Non-pigmented ciliary epithelial cell (primary cell): ENCODE data around the gene NCBP1.
"Not testable (repeated sequence)": the region's sequence is repeated elsewhere in the genome, so short reads cannot be mapped to it uniquely, and the experiment has no call there.

ENCODE experiments used
- DNase-seq: peaks from one replicate; pipeline ENCODE4 v3.0.0-alpha.2; 2010; ENCODE audit warnings: low read depth

Gene NCBP1, protein sequence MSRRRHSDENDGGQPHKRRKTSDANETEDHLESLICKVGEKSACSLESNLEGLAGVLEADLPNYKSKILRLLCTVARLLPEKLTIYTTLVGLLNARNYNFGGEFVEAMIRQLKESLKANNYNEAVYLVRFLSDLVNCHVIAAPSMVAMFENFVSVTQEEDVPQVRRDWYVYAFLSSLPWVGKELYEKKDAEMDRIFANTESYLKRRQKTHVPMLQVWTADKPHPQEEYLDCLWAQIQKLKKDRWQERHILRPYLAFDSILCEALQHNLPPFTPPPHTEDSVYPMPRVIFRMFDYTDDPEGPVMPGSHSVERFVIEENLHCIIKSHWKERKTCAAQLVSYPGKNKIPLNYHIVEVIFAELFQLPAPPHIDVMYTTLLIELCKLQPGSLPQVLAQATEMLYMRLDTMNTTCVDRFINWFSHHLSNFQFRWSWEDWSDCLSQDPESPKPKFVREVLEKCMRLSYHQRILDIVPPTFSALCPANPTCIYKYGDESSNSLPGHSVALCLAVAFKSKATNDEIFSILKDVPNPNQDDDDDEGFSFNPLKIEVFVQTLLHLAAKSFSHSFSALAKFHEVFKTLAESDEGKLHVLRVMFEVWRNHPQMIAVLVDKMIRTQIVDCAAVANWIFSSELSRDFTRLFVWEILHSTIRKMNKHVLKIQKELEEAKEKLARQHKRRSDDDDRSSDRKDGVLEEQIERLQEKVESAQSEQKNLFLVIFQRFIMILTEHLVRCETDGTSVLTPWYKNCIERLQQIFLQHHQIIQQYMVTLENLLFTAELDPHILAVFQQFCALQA

GRCh38 chr9:97632985-97633858, at the start of gene NCBP1, which contains the start of gene TSTD2:
NCBP1 (plus strand) TSS chr9:97633821; CDS start chr9:97633882, 61 bp downstream.
TSTD2 (minus strand) TSS chr9:97633368; CDS start chr9:97627562, 5,806 bp downstream.
- peak; percentile 86 for DNase-seq

DNA sequence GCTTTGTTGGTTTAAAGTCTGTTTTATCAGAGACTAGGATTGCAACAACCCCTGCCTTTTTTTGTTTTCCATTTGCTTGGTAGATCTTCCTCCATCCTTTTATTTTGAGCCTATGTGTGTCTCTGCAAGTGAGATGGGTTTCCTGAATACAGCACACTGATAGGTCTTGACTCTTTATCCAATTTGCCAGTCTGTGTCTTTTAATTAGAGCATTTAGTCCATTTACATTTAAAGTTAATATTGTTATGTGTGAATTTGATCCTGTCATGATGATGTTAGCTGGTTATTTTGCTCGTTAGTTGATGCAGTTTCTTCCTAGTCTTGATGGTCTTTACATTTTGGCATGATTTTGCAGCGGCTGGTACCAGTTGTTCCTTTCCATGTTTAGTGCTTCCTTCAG, 48.8 kb upstream of the NCBP1 start:
- DNase-seq: not testable (repeated sequence)

DNA sequence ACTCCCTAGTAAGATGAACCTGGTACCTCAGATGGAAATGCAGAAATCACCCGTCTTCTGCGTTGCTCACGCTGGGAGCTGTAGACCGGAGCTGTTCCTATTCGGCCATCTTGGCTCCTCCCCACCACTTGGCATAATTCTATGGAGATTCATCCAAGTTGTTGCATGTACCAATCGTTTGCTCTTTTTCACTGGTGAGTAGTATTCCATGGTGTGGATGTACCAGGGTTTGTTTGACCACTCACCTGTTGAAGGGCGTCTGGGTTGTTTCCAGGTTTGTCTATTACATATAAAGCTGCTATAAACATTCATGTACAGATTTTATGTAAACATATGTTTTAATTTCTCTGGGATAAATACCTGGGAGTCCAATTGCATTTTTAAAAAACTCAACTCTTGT, 46.7 kb upstream of the NCBP1 start:
- DNase-seq: not testable (repeated sequence)

GRCh38 chr9:97591535-97591934, 42.1 kb upstream of the NCBP1 start:
- DNase-seq: no peak

- no peak for DNase-seq
These were observed 41.5 kb upstream of the NCBP1 start for GRCh38 chr9:97592126-97592525.

GRCh38 chr9:97593960-97594359, 39.7 kb upstream of the NCBP1 start:
- no peak for DNase-seq

DNA sequence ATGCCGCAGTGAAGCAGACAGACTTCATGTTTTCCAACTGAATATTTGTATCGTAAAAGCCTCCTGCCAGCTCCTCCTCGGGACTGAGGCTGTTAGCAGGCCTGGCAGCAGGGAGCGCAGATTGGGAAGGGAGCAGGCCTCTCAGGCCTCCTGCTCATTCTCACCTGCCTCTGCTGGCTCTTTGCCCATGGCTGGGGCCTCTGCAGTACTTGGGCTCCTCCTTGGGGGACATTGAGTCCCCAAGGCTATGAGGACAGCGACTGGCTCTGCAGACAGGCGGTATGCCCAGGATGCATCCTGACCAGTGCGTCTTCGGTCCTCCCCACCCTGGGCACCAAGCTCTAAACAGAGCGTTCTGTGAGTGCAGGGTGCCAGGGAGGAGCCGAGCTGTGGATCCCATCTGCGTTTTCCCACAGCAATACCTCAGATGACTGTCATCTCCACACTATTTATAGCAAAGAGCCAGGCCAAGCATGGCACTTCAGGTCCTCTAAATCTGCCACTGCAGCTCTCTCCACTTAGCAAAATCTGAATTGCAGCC, 39.2 kb upstream of the NCBP1 start:
- no peak for DNase-seq

DNA sequence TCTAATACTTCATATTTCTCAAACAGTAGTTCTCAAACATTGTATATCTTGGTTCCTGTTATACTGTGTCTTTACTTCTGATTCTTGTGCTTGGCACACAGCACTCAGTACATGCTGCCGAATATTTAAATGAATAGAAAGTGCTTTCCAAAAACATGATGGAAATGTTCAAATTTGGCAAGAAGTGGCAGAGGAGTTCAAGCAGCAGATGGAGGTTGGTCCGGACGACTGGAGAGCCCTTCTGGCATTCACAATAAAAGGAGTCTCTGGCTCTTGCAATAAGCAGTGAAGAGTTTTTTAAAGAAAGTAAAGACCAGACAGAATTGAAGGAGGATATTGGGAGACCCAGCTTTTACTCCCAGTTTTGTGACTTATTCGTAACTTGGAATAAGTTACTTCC, 36.7 kb upstream of the NCBP1 start:
- DNase-seq: no peak

DNA sequence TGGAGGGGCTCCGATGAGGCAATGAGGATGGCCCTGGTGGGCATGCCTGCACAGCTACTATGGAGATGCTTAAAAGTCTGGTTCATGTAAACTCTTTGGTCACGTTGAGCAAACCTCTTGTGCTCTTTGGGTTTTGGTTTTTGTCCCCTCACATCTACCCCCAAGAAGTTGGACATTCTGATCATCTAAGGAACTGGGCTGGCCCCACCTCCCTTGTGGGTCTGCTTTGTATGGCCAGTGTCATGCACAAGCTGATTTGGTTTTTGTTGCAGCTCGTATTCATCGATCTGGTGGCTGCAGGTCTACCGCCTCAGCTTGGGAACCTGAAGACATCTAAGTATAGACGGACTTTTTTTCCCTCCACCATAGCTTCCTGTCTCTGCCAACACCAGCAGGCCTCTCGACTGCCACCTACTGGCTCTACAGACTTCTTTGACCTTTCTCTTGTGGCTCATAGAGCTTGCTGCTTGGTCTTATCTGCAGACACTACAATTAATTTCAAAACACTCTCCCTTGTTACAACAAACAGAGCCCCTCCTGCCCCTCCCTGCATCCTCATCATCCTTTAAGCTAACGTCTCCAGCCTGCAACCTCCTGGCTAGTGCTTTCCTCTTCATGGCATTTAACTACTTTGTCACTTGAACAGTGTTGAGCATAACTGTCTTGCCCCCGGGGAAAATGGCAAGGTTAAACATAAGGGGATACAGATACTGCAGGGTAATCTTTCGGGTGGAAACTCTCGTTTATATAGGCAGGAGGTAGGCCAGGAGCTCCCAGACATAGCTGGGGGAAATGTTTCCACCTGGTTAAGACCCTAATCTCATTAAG, 34.9 kb upstream of the NCBP1 start:
- DNase-seq: peak; percentile 57

DNA sequence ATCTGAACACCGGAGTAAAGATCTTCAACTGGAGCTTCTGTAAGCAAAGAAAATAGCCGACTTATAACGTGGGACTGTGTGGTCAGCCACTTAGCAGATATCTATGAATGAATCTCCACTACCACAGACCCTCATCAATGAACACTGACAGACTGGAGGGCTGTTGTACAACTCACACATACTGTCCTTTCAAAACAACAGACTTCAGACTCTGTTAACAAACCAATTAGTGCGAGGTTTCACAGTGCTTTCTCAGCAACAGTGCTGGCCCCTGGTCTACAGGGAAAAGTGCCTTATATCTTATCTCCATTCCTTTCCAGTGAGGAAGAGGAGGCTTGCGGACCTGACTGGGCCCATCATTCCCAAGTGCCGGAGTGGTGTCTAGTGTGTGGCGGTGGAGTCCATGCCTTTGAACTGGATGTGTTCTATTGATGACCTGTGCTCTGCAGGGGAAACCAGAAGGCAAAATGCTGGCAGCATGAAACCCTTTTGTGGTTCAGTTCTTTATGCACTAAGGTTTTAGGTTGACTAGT, 34.2 kb upstream of the NCBP1 start:
- DNase-seq: no peak

- no peak for DNase-seq
These were observed 32.9 kb upstream of the NCBP1 start for GRCh38 chr9:97600531-97601227.

DNA sequence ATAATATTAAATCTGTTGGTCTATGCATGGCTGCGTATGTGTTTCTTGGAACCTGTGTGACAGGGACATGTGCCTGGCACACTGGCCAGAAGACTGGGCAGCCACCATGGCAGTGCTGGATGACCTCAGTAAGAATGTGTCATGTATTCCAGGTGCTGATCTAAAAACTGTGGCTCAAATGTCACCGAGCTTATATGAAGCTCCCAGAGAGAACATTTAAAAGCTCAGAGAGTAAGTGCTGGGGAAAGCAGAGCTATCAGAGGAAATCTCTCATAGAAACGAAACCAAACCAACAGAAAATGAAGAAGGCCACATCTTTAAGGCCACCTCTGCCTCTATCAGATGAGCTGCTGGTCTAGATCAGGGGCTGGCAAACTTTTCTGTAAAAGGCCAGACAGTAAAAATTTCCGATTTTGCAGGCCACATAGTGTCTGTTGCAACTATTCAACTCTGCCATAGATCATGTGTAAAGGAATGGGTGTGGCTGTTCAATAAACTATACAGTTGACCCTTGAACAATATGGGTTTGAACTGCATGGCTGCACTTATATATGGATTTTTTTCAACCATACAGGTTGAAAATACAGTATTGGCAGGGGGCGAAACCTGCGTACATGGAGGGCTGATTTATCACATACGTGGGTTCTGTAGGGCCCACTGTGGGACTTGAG, 32.3 kb upstream of the NCBP1 start:
- no peak for DNase-seq

DNA sequence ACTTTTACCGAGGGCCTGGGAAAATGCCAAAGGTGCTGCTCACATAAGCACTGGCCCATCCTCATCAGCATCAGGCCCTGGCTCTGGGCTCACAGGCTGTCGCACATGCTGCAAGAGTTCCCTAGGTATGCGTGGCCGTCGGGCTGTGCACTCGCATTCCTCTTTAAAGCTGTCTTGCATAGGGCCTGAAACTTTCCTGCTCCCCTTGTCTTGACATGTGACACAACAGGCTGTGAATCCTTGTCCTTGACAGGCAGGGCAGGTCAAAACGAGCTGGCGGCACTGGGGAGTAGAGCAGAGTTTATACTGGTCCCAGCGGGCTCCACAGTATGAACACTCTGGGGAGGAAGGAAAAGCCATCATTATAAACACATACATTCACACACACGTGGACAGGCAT, 31.2 kb upstream of the NCBP1 start:
- DNase-seq: no peak

GRCh38 chr9:97604901-97605645, 28.5 kb upstream of the NCBP1 start:
- DNase-seq: no peak

DNA sequence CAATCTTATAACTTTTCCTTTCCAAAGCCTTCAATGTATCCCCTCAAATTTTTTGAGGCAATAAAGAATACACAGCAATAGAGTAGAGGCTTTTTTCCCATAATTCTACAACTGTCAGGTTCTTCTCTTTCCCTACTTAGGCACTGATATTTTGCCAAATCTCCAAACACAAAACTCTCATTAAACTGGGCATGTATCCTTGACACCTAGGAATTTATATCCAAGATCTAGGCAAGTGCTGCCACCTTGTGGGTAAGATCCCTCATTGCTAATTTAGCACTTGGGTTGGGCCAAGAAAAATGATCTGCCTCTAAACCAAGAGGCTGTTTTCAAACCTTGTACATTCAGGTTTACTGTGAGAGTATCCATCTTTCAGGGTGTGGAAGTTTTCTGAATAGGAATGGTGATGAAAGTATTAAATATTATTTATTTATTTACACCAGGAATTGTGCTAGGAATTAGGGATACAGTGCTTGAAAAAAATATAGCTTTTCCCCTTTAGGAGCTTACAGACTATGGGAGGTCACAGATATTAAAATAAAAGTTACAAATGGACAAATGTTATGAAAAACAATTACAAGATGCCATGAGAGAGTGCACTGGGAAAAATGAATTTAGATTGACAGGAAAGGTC, 18.1 kb upstream of the NCBP1 start:
- DNase-seq: peak; percentile 15

- no peak for DNase-seq
These were observed 15.6 kb upstream of the NCBP1 start for GRCh38 chr9:97617939-97618416.

- not testable (repeated sequence) for DNase-seq
These were observed 13.6 kb upstream of the NCBP1 start for GRCh38 chr9:97620063-97620462.

DNA sequence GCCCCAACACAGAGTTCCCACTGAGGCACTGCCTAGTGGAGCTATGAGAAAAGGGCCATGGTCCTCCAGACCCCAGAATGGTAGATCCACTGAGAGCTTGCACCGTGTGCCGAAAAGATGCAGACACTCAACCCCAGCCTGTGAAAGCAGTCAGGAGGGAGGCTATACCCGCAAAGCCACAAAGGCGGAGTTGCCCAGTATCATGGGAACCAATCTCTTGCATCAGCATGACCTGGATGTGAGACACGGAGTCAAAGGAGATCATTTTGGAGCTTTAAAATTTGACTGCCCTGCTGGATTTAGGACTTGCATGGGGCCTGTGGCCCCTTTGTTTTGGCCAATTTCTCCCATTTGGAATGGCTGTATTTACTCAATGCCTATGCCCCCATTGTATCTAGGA, 11.1 kb upstream of the NCBP1 start:
- DNase-seq: not testable (repeated sequence)
